Gastrocnemius medialis (tissue), 4 donors: ENCODE data around the gene BTF3.

Experiments
- POLR2A ChIP-seq, 2 donors: fragments of 450-650 bp; IDR thresholded peaks; one replicate each; pipeline ENCODE4 v1.6.1; 2017; ENCODE audit warnings: antibody characterized with exemption in 2 of 2, mild to moderate bottlenecking in 2 of 2, moderate library complexity in 2 of 2
- TF ChIP-seq, protein P1 (sequence below), 5 experiments: fragments of 450-650 bp in 3 of 5; fragments of 200-600 bp in 2 of 5; sonication (generic) in 2 of 5; IDR thresholded peaks in 4 of 5; conservative IDR thresholded peaks in 1 of 5; 1 replicate in 4 of 5; 2 replicates in 1 of 5; pipeline ENCODE4 v1.5.1; 2016 to 2019; ENCODE audit warnings: antibody characterized with exemption in 5 of 5, mild to moderate bottlenecking in 3 of 5, moderate library complexity in 3 of 5

DNA sequence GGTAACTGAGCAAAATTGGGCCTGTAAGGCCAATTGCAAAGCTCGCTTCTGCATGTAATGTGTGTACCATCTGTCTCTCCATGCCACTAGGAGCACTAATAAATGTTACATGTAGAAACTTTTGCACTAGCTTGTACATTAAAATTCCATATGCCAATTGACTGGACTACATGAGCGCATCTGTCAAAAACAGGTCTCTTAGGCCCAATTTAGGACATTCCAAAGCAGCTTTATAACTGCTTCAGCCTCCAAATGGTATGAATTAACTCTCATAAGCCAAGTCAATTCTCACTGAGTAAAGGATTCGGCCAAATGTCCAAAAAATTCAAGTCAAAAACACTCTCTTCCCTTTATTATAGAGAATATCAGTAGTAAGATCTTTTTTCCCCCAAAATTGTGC lies 26.1 kb upstream of the BTF3 start:
- TF ChIP-seq, protein P1, sequence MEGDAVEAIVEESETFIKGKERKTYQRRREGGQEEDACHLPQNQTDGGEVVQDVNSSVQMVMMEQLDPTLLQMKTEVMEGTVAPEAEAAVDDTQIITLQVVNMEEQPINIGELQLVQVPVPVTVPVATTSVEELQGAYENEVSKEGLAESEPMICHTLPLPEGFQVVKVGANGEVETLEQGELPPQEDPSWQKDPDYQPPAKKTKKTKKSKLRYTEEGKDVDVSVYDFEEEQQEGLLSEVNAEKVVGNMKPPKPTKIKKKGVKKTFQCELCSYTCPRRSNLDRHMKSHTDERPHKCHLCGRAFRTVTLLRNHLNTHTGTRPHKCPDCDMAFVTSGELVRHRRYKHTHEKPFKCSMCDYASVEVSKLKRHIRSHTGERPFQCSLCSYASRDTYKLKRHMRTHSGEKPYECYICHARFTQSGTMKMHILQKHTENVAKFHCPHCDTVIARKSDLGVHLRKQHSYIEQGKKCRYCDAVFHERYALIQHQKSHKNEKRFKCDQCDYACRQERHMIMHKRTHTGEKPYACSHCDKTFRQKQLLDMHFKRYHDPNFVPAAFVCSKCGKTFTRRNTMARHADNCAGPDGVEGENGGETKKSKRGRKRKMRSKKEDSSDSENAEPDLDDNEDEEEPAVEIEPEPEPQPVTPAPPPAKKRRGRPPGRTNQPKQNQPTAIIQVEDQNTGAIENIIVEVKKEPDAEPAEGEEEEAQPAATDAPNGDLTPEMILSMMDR (IDR thresholded peaks at IDR 0.05 in 4 of 5, conservative IDR thresholded peaks at IDR 0.05 in 1 of 5) = no peak
- no peak for TF ChIP-seq POLR2A (IDR thresholded peaks at IDR 0.05)
